ENCODE results near the gene TSR2.

- no peak for TF ChIP-seq POLR2AphosphoS5 (IDR thresholded peaks at IDR 0.05)
- TF ChIP-seq POLR2A (IDR thresholded peaks at IDR 0.05), result no peak
Observed at GRCh38 chrX:54435121-54435520, 5.1 kb upstream of the TSR2 start.

Data from gastroesophageal sphincter (tissue), 2 donors.